IMR-90 (cell line): Measurements from ENCODE around the gene CHRNA1. TPM values are rescaled to one million over a fixed set of nuclear protein-coding genes. Genes with fewer than 3 reads are reported as not detected.

Experiments used
- ATAC-seq: fragments of 200-7000 bp; cut with Tn5 transposase; 2 replicates; pipeline ENCODE4 v1.9.1; 2020; ENCODE audit warnings: low read depth, mild to moderate bottlenecking, moderate library complexity
- BruUV-seq: library from RNA; stranded (reverse); fragments of 400-500 nt; replicated peaks from 2 replicates; lab custom pipeline; 2021; lab: Mats Ljungman, UMichigan
- CTCF ChIA-PET: fragments of 300-600 bp; formaldehyde crosslinking; extraction: SDS; loops from one replicate; lab custom pipeline; 2021; ENCODE audit warnings: antibody characterized with exemption; lab: Yijun Ruan, JAX
- POLR2A ChIA-PET: fragments of 300-600 bp; sonication (Branson Sonifier 250); formaldehyde crosslinking; loops from one replicate; lab custom pipeline; 2022; ENCODE audit warnings: antibody characterized with exemption; ENCODE audit not compliant: unreplicated experiment; lab: Charles Lee
- DNase-seq: peaks from one replicate; pipeline ENCODE4 v3.0.0; 2013
- H2AFZ ChIP-seq: replicated peaks from 2 replicates; pipeline ENCODE3; 2013; ENCODE audit warnings: low read length, mild to moderate bottlenecking; ENCODE audit not compliant: poor library complexity
- H2AK5ac ChIP-seq: 2 replicates; pipeline ENCODE4 v1.6.1; 2013; ENCODE audit warnings: low read depth, low read length, inconsistent platforms
- H2AK9ac ChIP-seq: replicated peaks from 2 replicates; pipeline ENCODE3; 2013; ENCODE audit warnings: mild to moderate bottlenecking, low read depth, low read length, moderate library complexity; ENCODE audit not compliant: poor library complexity
- H2BK120ac ChIP-seq: 2 replicates; pipeline ENCODE4 v1.6.1; 2013; ENCODE audit warnings: low read depth, low read length, inconsistent platforms
- H2BK15ac ChIP-seq: 3 replicates; pipeline ENCODE4 v1.6.1; 2013; ENCODE audit warnings: low read depth, low read length, inconsistent platforms
- H2BK20ac ChIP-seq: 2 replicates; pipeline ENCODE4 v1.6.1; 2013; ENCODE audit warnings: low read depth, mild to moderate bottlenecking, inconsistent platforms, low read length, moderate library complexity
- H2BK5ac ChIP-seq: 2 replicates; pipeline ENCODE4 v1.6.1; 2013; ENCODE audit warnings: mild to moderate bottlenecking, low read depth, low read length, inconsistent platforms; ENCODE audit not compliant: poor library complexity, severe bottlenecking
- H3K14ac ChIP-seq: replicated peaks from 2 replicates; pipeline ENCODE4 v1.6.1; 2013; ENCODE audit warnings: low read depth, low read length, inconsistent platforms
- H3K18ac ChIP-seq: 2 replicates; pipeline ENCODE4 v1.6.1; 2013; ENCODE audit warnings: low read depth, low read length, control low read depth
- H3K23ac ChIP-seq: 2 replicates; pipeline ENCODE4 v1.6.1; 2013; ENCODE audit warnings: low read depth, low read length, inconsistent platforms
- H3K27ac ChIP-seq: 2 replicates; pipeline ENCODE4 v1.5.1; 2013; ENCODE audit warnings: mild to moderate bottlenecking, control low read depth, low read length; ENCODE audit not compliant: insufficient read depth
- H3K27me3 ChIP-seq: 2 replicates; pipeline ENCODE4 v1.6.1; 2013; ENCODE audit warnings: low read length; ENCODE audit not compliant: control insufficient read depth, insufficient read depth
- H3K36me3 ChIP-seq: 2 replicates; pipeline ENCODE4 v1.6.1; 2013; ENCODE audit warnings: low read length, mixed read lengths; ENCODE audit not compliant: control insufficient read depth, insufficient read depth
- H3K4ac ChIP-seq: 2 replicates; pipeline ENCODE4 v1.6.1; 2013; ENCODE audit warnings: low read depth, low read length, inconsistent platforms
- H3K4me1 ChIP-seq: 2 replicates; pipeline ENCODE4 v1.6.1; 2013; ENCODE audit warnings: low read length, mixed read lengths; ENCODE audit not compliant: control insufficient read depth, insufficient read depth
- H3K4me2 ChIP-seq: 2 replicates; pipeline ENCODE4 v1.6.1; 2013; ENCODE audit warnings: low read depth, mild to moderate bottlenecking, control low read depth, low read length, moderate library complexity
- H3K4me3 ChIP-seq: 2 replicates; pipeline ENCODE4 v1.5.1; 2013; ENCODE audit warnings: low read depth, mild to moderate bottlenecking, control low read depth, low read length, moderate library complexity; ENCODE audit not compliant: insufficient read depth
- H3K56ac ChIP-seq: 2 replicates; pipeline ENCODE4 v1.6.1; 2013; ENCODE audit warnings: low read length, inconsistent platforms; ENCODE audit not compliant: insufficient read depth; ENCODE audit errors: extremely low read depth
- H3K79me1 ChIP-seq, 2 experiments: 2 replicates each; pipeline ENCODE4 v1.6.1; 2013; ENCODE audit warnings: low read length in 2 of 2, inconsistent platforms in 1 of 2, low read depth in 1 of 2
- H3K9ac ChIP-seq: 2 replicates; pipeline ENCODE4 v1.6.1; 2013; ENCODE audit warnings: low read depth, low read length, control low read depth
- H3K9me1 ChIP-seq: 2 replicates; pipeline ENCODE4 v1.6.1; 2013; ENCODE audit warnings: low read length, inconsistent platforms; ENCODE audit not compliant: insufficient read depth
- H3K9me3 ChIP-seq: 2 replicates; pipeline ENCODE4 v1.6.1; 2013; ENCODE audit warnings: low read length; ENCODE audit not compliant: control insufficient read depth, insufficient read depth
- H4K20me1 ChIP-seq: 2 replicates; pipeline ENCODE4 v1.6.1; 2013; ENCODE audit warnings: low read length, inconsistent platforms; ENCODE audit not compliant: insufficient read depth
- H4K5ac ChIP-seq: 2 replicates; pipeline ENCODE4 v1.6.1; 2013; ENCODE audit warnings: mild to moderate bottlenecking, low read depth, low read length, control low read depth
- H4K8ac ChIP-seq, 2 experiments: 2 replicates each; pipeline ENCODE4 v1.6.1; 2013; ENCODE audit warnings: low read depth in 2 of 2, low read length in 2 of 2, control low read depth in 1 of 2, inconsistent platforms in 1 of 2
- H4K91ac ChIP-seq: 2 replicates; pipeline ENCODE4 v1.6.1; 2013; ENCODE audit warnings: low read depth, low read length, inconsistent platforms; ENCODE audit not compliant: insufficient read depth
- BHLHE40 ChIP-seq: fragments of 150-350 bp; IDR thresholded peaks from 2 replicates; pipeline ENCODE4 v1.6.1; 2016; ENCODE audit warnings: mild to moderate bottlenecking, low read depth, low read length
- CEBPB ChIP-seq: IDR thresholded peaks from 2 replicates; pipeline ENCODE4 v1.6.1; 2012; ENCODE audit warnings: low read depth, low read length, improper control_type of control experiment
- CHD1 ChIP-seq: IDR thresholded peaks from 2 replicates; pipeline ENCODE4 v1.6.1; 2012; ENCODE audit warnings: low read depth, low read length, improper control_type of control experiment
- CTCF ChIP-seq: conservative IDR thresholded peaks from 2 replicates; pipeline ENCODE4 v1.5.1; 2012; ENCODE audit warnings: mild to moderate bottlenecking, low read depth, low read length, improper control_type of control experiment
- FOS ChIP-seq: fragments of 150-350 bp; IDR thresholded peaks from 2 replicates; pipeline ENCODE4 v1.6.1; 2016; ENCODE audit warnings: low read depth, low read length
- MAFK ChIP-seq: IDR thresholded peaks from 2 replicates; pipeline ENCODE4 v1.6.1; 2012; ENCODE audit warnings: low read depth, low read length, improper control_type of control experiment
- MAZ ChIP-seq: IDR thresholded peaks from 2 replicates; pipeline ENCODE4 v1.6.1; 2012; ENCODE audit warnings: low read depth, mild to moderate bottlenecking, low read length, improper control_type of control experiment, moderate library complexity, borderline replicate concordance
- MXI1 ChIP-seq: IDR thresholded peaks from 2 replicates; pipeline ENCODE4 v1.6.1; 2012; ENCODE audit warnings: low read depth, mild to moderate bottlenecking, low read length, moderate library complexity, borderline replicate concordance
- NFE2L2 ChIP-seq: fragments of 150-350 bp; IDR thresholded peaks from 2 replicates; pipeline ENCODE4 v1.6.1; 2016; ENCODE audit warnings: low read depth, mild to moderate bottlenecking, low read length
- POLR2A ChIP-seq: IDR thresholded peaks from 2 replicates; pipeline ENCODE4 v1.6.1; 2012; ENCODE audit warnings: mild to moderate bottlenecking, low read depth, low read length
- RAD21 ChIP-seq: IDR thresholded peaks from 2 replicates; pipeline ENCODE4 v1.6.1; 2012; ENCODE audit warnings: low read length, improper control_type of control experiment
- RCOR1 ChIP-seq: IDR thresholded peaks from 2 replicates; pipeline ENCODE4 v1.6.1; 2012; ENCODE audit warnings: mild to moderate bottlenecking, low read length, improper control_type of control experiment; ENCODE audit not compliant: insufficient replicate concordance
- RFX5 ChIP-seq: IDR thresholded peaks from 2 replicates; pipeline ENCODE4 v1.8.0; 2012; ENCODE audit warnings: low read depth, mild to moderate bottlenecking, low read length, moderate library complexity
- SMC3 ChIP-seq: fragments of 150-350 bp; IDR thresholded peaks from 2 replicates; pipeline ENCODE4 v1.6.1; 2016; ENCODE audit warnings: low read depth, mild to moderate bottlenecking, antibody characterized with exemption, low read length, moderate library complexity
- WGBS, 2 experiments: methylation state at CpG; one replicate each; pipeline versions ENCODE4 v1.1.5 to v1.1.7; 2013; ENCODE audit warnings: missing lambda C conversion rate in 2 of 2; ENCODE audit not compliant: insufficient read length in 1 of 2; ENCODE audit errors: extremely low coverage in 2 of 2; 5-methylcytosine and 5-hydroxymethylcytosine counted together
- dilution Hi-C: fragments of 300-500 bp; cut with HindIII; formaldehyde crosslinking; loops from one replicate; pipeline ENCODE4 v1.14.3; 2018; ENCODE audit warnings: low sequenced_read_pairs; ENCODE audit not compliant: unreplicated experiment
- in situ Hi-C: fragments of 300-500 bp; cut with MboI; formaldehyde crosslinking; loops from 3 replicates; pipeline ENCODE4 v1.14.3; 2019; ENCODE audit warnings: low sequenced_read_pairs, inconsistent platforms, mixed read lengths
- intact Hi-C: fragments of 100-400 bp; cut with micrococcal nuclease; formaldehyde crosslinking; loops from 2 replicates; pipeline ENCODE4 v1.10.0; 2022
- polyA plus RNA-seq, 3 experiments: library from polyadenylated mRNA; depleted of rRNA; stranded (reverse); fragments of >200 nt; gene quantifications; 2 replicates each; pipeline ENCODE4 v1.2.3, GENCODE V29; 2012; ENCODE audit warnings: low replicate concordance in 1 of 3
- total RNA-seq: library from RNA; depleted of rRNA; stranded (reverse); fragments of >200 nt; gene quantifications from 2 replicates; pipeline ENCODE4 v1.2.3, GENCODE V29; 2012
- TF ChIP-seq, protein P1 (sequence below): fragments of 150-350 bp; IDR thresholded peaks from 2 replicates; pipeline ENCODE4 v1.6.1; 2016; ENCODE audit warnings: low read depth, mild to moderate bottlenecking, low read length, moderate library complexity, borderline replicate concordance
- TF ChIP-seq, protein P2 (sequence below): fragments of 150-350 bp; IDR thresholded peaks from 2 replicates; pipeline ENCODE4 v1.6.1; 2017; ENCODE audit warnings: mild to moderate bottlenecking, antibody characterized with exemption, low read length, low read depth

The CHRNA1 gene
- total and polyA plus RNA-seq, 2 of the 4 experiments (the other 2 are of a cell fraction) = 0.75 to 0.90 TPM

- 100% methylated on average over 1 of the region's 7 CpGs; no CpG with 5 or more reads in 1 of the 2 experiments for WGBS, 2 experiments
- H2AK5ac ChIP-seq = peak overlapping the region; percentile 81; the same call in 1 of the 2 replicates
Measured at GRCh38 chr2:174780856-174781255, 16.6 kb upstream of the CHRNA1 start.

More at GRCh38 chr2:174780856-174781255, 16.6 kb upstream of the CHRNA1 start:
- H2AFZ ChIP-seq = no peak overlapping the region
- H4K5ac ChIP-seq = peak overlapping the region; percentile 3; the same call in 1 of the 2 replicates
- H2BK15ac ChIP-seq = peak overlapping the region; percentile 78; the same call in 2 of the 3 replicates
- no peak overlapping the region for H3K56ac ChIP-seq
- no peak for TF ChIP-seq MAZ
- TF ChIP-seq, protein P1, sequence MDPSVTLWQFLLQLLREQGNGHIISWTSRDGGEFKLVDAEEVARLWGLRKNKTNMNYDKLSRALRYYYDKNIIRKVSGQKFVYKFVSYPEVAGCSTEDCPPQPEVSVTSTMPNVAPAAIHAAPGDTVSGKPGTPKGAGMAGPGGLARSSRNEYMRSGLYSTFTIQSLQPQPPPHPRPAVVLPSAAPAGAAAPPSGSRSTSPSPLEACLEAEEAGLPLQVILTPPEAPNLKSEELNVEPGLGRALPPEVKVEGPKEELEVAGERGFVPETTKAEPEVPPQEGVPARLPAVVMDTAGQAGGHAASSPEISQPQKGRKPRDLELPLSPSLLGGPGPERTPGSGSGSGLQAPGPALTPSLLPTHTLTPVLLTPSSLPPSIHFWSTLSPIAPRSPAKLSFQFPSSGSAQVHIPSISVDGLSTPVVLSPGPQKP = no peak
- TF ChIP-seq, protein P2, sequence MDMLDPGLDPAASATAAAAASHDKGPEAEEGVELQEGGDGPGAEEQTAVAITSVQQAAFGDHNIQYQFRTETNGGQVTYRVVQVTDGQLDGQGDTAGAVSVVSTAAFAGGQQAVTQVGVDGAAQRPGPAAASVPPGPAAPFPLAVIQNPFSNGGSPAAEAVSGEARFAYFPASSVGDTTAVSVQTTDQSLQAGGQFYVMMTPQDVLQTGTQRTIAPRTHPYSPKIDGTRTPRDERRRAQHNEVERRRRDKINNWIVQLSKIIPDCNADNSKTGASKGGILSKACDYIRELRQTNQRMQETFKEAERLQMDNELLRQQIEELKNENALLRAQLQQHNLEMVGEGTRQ = no peak
- no peak for TF ChIP-seq BHLHE40
- no peak for TF ChIP-seq MXI1
- TF ChIP-seq POLR2A = no peak
- no peak for TF ChIP-seq CTCF
- TF ChIP-seq FOS = no peak
- no peak for TF ChIP-seq CHD1
- TF ChIP-seq NFE2L2 = no peak
- no peak for TF ChIP-seq RCOR1
- TF ChIP-seq MAFK = no peak
- TF ChIP-seq RAD21 = no peak
- no peak for TF ChIP-seq SMC3
- no peak for TF ChIP-seq RFX5
- TF ChIP-seq CEBPB = no peak
- no peaks in the 10 kb centered on the region for H4K20me1 ChIP-seq
- peak overlapping the region; percentile 73 for H2AK9ac ChIP-seq
- H4K91ac ChIP-seq = peak overlapping the region; percentile 96
- CTCF ChIA-PET = no interaction called here
- intact Hi-C loops (no loop called here), in situ Hi-C loops (no loop called here), dilution Hi-C loops (no loop called here)
- H3K27me3 ChIP-seq = no peaks in the 10 kb centered on the region
- peak overlapping the region; percentile 83 for H3K14ac ChIP-seq
- DNase-seq (no peak), ATAC-seq (no peak)
- no peak overlapping the region; the same call in 1 of the 2 replicates for H3K23ac ChIP-seq
- H3K4ac ChIP-seq = peak overlapping the region; percentile 98
- 0 out of 2 replicates have a peak overlapping the region, but pooled peaks have one; percentile 6 for H3K18ac ChIP-seq
- no peak overlapping the region for H3K4me3 ChIP-seq
- no peak overlapping the region for H3K4me2 ChIP-seq
- POLR2A ChIA-PET = no interaction called here
- H4K8ac ChIP-seq = peak overlapping the region in 1 of 2 experiments; percentile 91; a peak in 1 of 4 replicates
- peaks cover 43% of the 10 kb centered on the region for H3K4me1 ChIP-seq
- BruUV-seq = no TSS peak
- peaks cover 0 to 18% of the 10 kb centered on the region in 2 experiments; a peak in 2 of 4 replicates for H3K79me1 ChIP-seq
- no peaks in the 10 kb centered on the region for H3K9me3 ChIP-seq
- H3K9me1 ChIP-seq = peaks cover 48% of the 10 kb centered on the region
- H2BK20ac ChIP-seq = peak overlapping the region; percentile 94
- H3K27ac ChIP-seq = no peak overlapping the region
- H2BK120ac ChIP-seq = peak overlapping the region; percentile 97
- H3K36me3 ChIP-seq = no peaks in the 10 kb centered on the region
- no peak overlapping the region for H3K9ac ChIP-seq
- H2BK5ac ChIP-seq = peak overlapping the region; percentile 10
